Gastrocnemius medialis (tissue), 4 donors: ENCODE measurements around the gene HOXB5. TPM values are rescaled to one million over a fixed set of nuclear protein-coding genes. Genes with fewer than 3 reads are reported as not detected.

Source experiments
- ATAC-seq, 2 donors: fragments of 150-250 bp; one replicate each; pipeline ENCODE4 v1.9.1; 2016
- DNase-seq, 2 donors: peaks; one replicate each; pipeline ENCODE4 v3.0.0-alpha.2; 2019
- H3K27ac ChIP-seq, 4 donors: fragments of 200-600 bp; sonication (generic); 1 replicate in 1 of 4; 2 replicates in 3 of 4; pipeline ENCODE4 v1.5.1; 2016 to 2018; ENCODE audit warnings: mild to moderate bottlenecking in 2 of 4, moderate library complexity in 1 of 4
- H3K27me3 ChIP-seq, 3 donors: fragments of 200-600 bp; sonication (generic) in 2 of 3; 1 replicate in 1 of 3; 2 replicates in 2 of 3; pipeline versions ENCODE4 v1.5.1 to v1.6.0; 2016 to 2019; ENCODE audit warnings: mild to moderate bottlenecking in 1 of 3, moderate library complexity in 1 of 3
- H3K36me3 ChIP-seq, 2 donors: fragments of 200-600 bp; sonication (generic) in 1 of 2; one replicate each; pipeline ENCODE4 v1.5.1; 2017 to 2018
- H3K4me1 ChIP-seq, 2 donors: fragments of 200-600 bp; sonication (generic) in 1 of 2; one replicate each; pipeline ENCODE4 v1.5.1; 2016 to 2017; ENCODE audit warnings: mild to moderate bottlenecking in 2 of 2
- H3K4me3 ChIP-seq, 4 donors: fragments of 200-600 bp; sonication (generic) in 3 of 4; 1 replicate in 1 of 4; 2 replicates in 3 of 4; pipeline ENCODE4 v1.5.1; 2016 to 2019; ENCODE audit warnings: mild to moderate bottlenecking in 2 of 4
- H3K9me3 ChIP-seq, 3 donors: fragments of 200-600 bp; sonication (generic) in 2 of 3; 1 replicate in 1 of 3; 2 replicates in 2 of 3; pipeline ENCODE4 v1.5.1; 2016 to 2019
- CTCF ChIP-seq, 5 experiments: fragments of 450-650 bp in 3 of 5; fragments of 200-600 bp in 2 of 5; sonication (generic) in 2 of 5; IDR thresholded peaks in 4 of 5; conservative IDR thresholded peaks in 1 of 5; 1 replicate in 4 of 5; 2 replicates in 1 of 5; pipeline ENCODE4 v1.5.1; 2016 to 2019; ENCODE audit warnings: antibody characterized with exemption in 5 of 5, mild to moderate bottlenecking in 3 of 5, moderate library complexity in 3 of 5
- POLR2A ChIP-seq, 2 donors: fragments of 450-650 bp; IDR thresholded peaks; one replicate each; pipeline ENCODE4 v1.6.1; 2017; ENCODE audit warnings: antibody characterized with exemption in 2 of 2, mild to moderate bottlenecking in 2 of 2, moderate library complexity in 2 of 2
- in situ Hi-C, 4 donors: fragments of 200-750 bp; cut with MboI; loops; one replicate each; pipeline versions ENCODE4 v1.15.0 to v1.8.0; 2017; ENCODE audit warnings: low sequenced_read_pairs in 4 of 4
- intact Hi-C: fragments of 100-400 bp; cut with DNase I; formaldehyde crosslinking; loops from one replicate; pipeline ENCODE4 v1.15.1; 2023; ENCODE audit warnings: low total_unique reads
- total RNA-seq, 4 donors: library from RNA; depleted of rRNA; stranded (reverse); fragments of >200 nt; gene quantifications; one replicate each; pipeline versions ENCODE4 v1.1.0 to v1.2.3, GENCODE V29; 2016

The HOXB5 gene
- total RNA-seq, 4 donors from 2014 or later: not detected

- no peak overlapping the region for H3K4me3 ChIP-seq
- DNase-seq: peak in 1 of 2 donors; percentile 14
- peaks cover 91 to 100% (median 100%) of the 10 kb centered on the region in 3 donors for H3K27me3 ChIP-seq
- no peaks in the 10 kb centered on the region for H3K4me1 ChIP-seq
- no peak overlapping the region for H3K27ac ChIP-seq
- peak in 1 of 2 donors; percentile 27 for ATAC-seq
- intact Hi-C loops (no loop called here), in situ Hi-C loops (loop anchor here in 1 of 4 donors (25.0 kb wide), 1 partner anchor 101 kb away; the partner anchor contains the start of gene HOXB13)
- H3K36me3 ChIP-seq: no peaks in the 10 kb centered on the region
- no peaks in the 10 kb centered on the region for H3K9me3 ChIP-seq
- peak in 3 of 5 experiments; percentile 11 to 51 (median 39) for TF ChIP-seq CTCF (IDR thresholded peaks at IDR 0.05 in 4 of 5, conservative IDR thresholded peaks at IDR 0.05 in 1 of 5)
- no peak for TF ChIP-seq POLR2A (IDR thresholded peaks at IDR 0.05)
These were observed 42.8 kb upstream of the HOXB5 start for GRCh38 chr17:48636177-48637018.

- Histone ChIP-seq H3K36me3 (no peaks in the 10 kb centered on the region), H3K4me1 (no peaks in the 10 kb centered on the region), H3K27me3 (peaks cover 99 to 100% (median 100%) of the 10 kb centered on the region in 3 donors), H3K27ac (no peak overlapping the region), H3K4me3 (no peak overlapping the region), H3K9me3 (no peaks in the 10 kb centered on the region)
- ATAC-seq: no peak
- intact Hi-C loops (no loop called here), in situ Hi-C loops (loop anchor here in 1 of 4 donors (25.0 kb wide), 1 partner anchor 103 kb away; the partner anchor contains the start of gene HOXB13)
- no peak for DNase-seq
- TF ChIP-seq POLR2A (IDR thresholded peaks at IDR 0.05): no peak
- no peak for TF ChIP-seq CTCF (IDR thresholded peaks at IDR 0.05 in 4 of 5, conservative IDR thresholded peaks at IDR 0.05 in 1 of 5)
These were observed 41.1 kb upstream of the HOXB5 start for GRCh38 chr17:48634493-48635208.

GRCh38 chr17:48633266-48633677, 39.7 kb upstream of the HOXB5 start:
- intact Hi-C loops: no loop called here
- Histone ChIP-seq H3K4me3 (no peak overlapping the region), H3K36me3 (no peaks in the 10 kb centered on the region), H3K4me1 (no peaks in the 10 kb centered on the region), H3K27ac (no peak overlapping the region), H3K27me3 (peaks cover 99 to 100% (median 100%) of the 10 kb centered on the region in 3 donors), H3K9me3 (no peaks in the 10 kb centered on the region)
- no peak for TF ChIP-seq CTCF (IDR thresholded peaks at IDR 0.05 in 4 of 5, conservative IDR thresholded peaks at IDR 0.05 in 1 of 5)
- TF ChIP-seq POLR2A (IDR thresholded peaks at IDR 0.05): no peak
- no peak for ATAC-seq
- DNase-seq: no peak
- in situ Hi-C loops: loop anchor here in 1 of 4 donors (25.0 kb wide), 1 partner anchor 104 kb away; the partner anchor contains the start of gene HOXB13

- in situ Hi-C loops (loop anchor here in 1 of 4 donors (25.0 kb wide), 1 partner anchor 105 kb away; the partner anchor contains the start of gene HOXB13), intact Hi-C loops (no loop called here)
- Histone ChIP-seq H3K36me3 (no peaks in the 10 kb centered on the region), H3K9me3 (no peaks in the 10 kb centered on the region), H3K27ac (no peak overlapping the region), H3K27me3 (peaks cover 99 to 100% (median 100%) of the 10 kb centered on the region in 3 donors), H3K4me1 (peaks cover 0 to 5% of the 10 kb centered on the region in 2 donors), H3K4me3 (no peak overlapping the region)
- DNase-seq: no peak
- TF ChIP-seq POLR2A (IDR thresholded peaks at IDR 0.05): no peak
- no peak for TF ChIP-seq CTCF (IDR thresholded peaks at IDR 0.05 in 4 of 5, conservative IDR thresholded peaks at IDR 0.05 in 1 of 5)
- no peak for ATAC-seq
These were observed 39.1 kb upstream of the HOXB5 start for GRCh38 chr17:48632579-48633265.
